PFSK-1 (cell line): Measurements from ENCODE around the gene EMX1.

Experiments used
- FOXP2 ChIP-seq: optimal IDR thresholded peaks from 2 replicates; pipeline ENCODE3; 2011; ENCODE audit warnings: borderline replicate concordance, control low read depth, inconsistent platforms; ENCODE audit not compliant: insufficient read depth; ENCODE audit errors: extremely low read length, extremely low read depth
- POLR2AphosphoS5 ChIP-seq: IDR thresholded peaks from 2 replicates; pipeline ENCODE4 v1.6.1; 2012; ENCODE audit warnings: low read depth, mild to moderate bottlenecking, control low read depth, low read length, moderate library complexity
- SIN3A ChIP-seq: IDR thresholded peaks from 2 replicates; pipeline ENCODE4 v1.6.1; 2012; ENCODE audit warnings: mild to moderate bottlenecking, low read length, moderate library complexity, borderline replicate concordance; ENCODE audit not compliant: insufficient read depth
- TAF1 ChIP-seq: IDR thresholded peaks from 2 replicates; pipeline ENCODE4 v1.6.1; 2012; ENCODE audit warnings: low read length, control low read depth, borderline replicate concordance; ENCODE audit not compliant: insufficient read depth
- TF ChIP-seq, protein P1 (sequence below), 2 experiments: IDR thresholded peaks; 2 replicates each; pipeline versions ENCODE4 v1.6.1 to v1.8.0; 2011 to 2012; ENCODE audit warnings: low read depth in 2 of 2, low read length in 2 of 2, control low read depth in 1 of 2, inconsistent platforms in 1 of 2, mild to moderate bottlenecking in 1 of 2, moderate library complexity in 1 of 2; ENCODE audit not compliant: insufficient read depth in 1 of 2

EMX1 gene

DNA sequence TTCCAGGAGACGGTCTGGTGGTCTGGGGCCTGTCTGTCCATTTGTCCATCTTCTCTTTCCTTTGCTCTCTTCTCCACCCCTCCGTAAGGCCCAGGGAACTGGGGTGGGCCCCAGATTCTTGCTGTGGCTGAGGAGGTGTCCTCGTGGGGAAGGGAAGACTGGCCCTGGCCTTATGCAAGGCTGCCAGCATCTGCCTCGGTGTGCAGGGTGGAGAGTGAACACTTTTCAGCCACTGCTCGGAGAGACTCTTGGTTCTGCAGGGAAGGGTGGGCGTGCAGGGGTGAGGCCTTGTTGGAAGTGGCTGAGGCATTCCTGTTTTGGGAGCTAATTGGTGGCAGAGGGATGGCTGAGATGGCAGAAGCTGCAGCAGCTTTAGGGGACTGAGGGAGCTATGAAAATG lies 23.0 kb downstream of the EMX1 start:
- TF ChIP-seq, protein P1, sequence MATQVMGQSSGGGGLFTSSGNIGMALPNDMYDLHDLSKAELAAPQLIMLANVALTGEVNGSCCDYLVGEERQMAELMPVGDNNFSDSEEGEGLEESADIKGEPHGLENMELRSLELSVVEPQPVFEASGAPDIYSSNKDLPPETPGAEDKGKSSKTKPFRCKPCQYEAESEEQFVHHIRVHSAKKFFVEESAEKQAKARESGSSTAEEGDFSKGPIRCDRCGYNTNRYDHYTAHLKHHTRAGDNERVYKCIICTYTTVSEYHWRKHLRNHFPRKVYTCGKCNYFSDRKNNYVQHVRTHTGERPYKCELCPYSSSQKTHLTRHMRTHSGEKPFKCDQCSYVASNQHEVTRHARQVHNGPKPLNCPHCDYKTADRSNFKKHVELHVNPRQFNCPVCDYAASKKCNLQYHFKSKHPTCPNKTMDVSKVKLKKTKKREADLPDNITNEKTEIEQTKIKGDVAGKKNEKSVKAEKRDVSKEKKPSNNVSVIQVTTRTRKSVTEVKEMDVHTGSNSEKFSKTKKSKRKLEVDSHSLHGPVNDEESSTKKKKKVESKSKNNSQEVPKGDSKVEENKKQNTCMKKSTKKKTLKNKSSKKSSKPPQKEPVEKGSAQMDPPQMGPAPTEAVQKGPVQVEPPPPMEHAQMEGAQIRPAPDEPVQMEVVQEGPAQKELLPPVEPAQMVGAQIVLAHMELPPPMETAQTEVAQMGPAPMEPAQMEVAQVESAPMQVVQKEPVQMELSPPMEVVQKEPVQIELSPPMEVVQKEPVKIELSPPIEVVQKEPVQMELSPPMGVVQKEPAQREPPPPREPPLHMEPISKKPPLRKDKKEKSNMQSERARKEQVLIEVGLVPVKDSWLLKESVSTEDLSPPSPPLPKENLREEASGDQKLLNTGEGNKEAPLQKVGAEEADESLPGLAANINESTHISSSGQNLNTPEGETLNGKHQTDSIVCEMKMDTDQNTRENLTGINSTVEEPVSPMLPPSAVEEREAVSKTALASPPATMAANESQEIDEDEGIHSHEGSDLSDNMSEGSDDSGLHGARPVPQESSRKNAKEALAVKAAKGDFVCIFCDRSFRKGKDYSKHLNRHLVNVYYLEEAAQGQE (IDR thresholded peaks at IDR 0.05; ENCODE audit: insufficient read depth in 1 of 2, low read depth in 2 of 2, low read length in 2 of 2): no peak
- TF ChIP-seq SIN3A (no peak), POLR2AphosphoS5 (no peak), FOXP2 (no peak), TAF1 (no peak)

DNA sequence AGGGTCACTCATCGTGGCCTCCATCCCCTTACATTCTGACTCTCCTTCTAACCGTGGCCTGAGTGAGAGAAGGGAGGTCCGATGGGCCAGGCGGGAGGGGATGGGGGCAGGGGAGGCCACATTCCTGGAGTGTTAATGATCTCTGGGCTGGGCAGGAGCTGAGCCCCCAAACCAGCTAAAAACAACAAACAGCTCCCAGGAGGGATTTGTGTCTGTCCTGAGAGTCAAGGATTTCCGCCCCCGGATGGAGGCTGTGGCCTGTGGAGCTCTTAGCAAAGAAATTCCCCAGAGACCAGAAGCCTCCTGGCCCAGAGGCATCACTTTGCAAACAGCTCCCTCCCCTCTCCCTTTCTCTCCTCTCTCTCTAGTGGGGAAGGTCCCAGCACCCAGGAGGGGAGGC lies 23.5 kb downstream of the EMX1 start:
- TF ChIP-seq, protein P1 (IDR thresholded peaks at IDR 0.05; ENCODE audit: insufficient read depth in 1 of 2, low read depth in 2 of 2, low read length in 2 of 2): no peak
- TF ChIP-seq SIN3A (no peak), POLR2AphosphoS5 (no peak), FOXP2 (no peak), TAF1 (no peak)

DNA sequence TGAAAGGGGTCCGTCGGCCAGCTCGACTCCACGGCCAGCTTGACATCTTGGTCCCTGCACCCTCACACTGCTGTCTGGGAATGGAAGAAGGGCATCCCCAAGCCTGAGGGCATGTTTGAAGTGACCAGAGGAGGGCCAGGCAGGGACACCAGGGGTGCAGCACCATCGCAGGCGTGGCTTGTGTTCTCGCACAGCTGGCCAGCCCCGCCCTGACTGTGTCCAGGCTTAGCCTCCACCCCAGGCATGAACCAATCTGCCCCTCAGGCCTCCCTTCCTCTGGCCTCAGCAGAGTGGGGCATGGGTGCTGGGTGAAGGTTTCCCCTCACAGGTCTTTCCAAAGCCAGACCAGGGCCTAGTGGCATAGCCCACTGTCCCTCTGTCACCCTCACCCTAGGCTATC lies 25.0 kb downstream of the EMX1 start:
- TF ChIP-seq POLR2AphosphoS5 (no peak), SIN3A (no peak), FOXP2 (no peak), TAF1 (no peak)
- TF ChIP-seq, protein P1 (IDR thresholded peaks at IDR 0.05; ENCODE audit: insufficient read depth in 1 of 2, low read depth in 2 of 2, low read length in 2 of 2): no peak

DNA sequence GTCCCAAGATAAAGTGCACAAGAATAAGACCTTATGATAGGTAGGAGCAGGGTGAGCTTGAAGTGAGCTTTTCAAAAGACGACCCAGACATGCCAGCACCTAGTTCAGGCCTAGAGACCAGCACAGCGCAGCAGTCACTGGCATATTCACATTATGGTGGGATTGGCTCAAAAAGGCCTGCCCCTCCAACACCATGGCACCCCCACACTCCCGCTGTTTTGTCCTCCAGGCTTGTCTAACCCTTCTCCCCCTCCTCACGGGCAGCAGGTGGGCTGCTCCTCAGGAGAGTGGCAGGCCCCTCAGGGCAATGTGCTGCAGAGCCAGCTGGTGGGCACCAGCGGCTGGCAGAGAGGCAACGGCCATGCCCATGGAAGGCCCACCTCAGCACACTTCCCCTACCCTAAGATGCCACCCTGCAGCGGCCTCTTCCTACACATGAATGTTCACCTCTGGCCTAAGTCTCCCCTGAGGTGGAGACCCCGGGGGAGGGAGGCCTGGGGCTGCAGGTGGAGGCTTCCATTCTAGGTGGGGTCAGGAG lies 25.6 kb downstream of the EMX1 start:
- TF ChIP-seq SIN3A (no peak), POLR2AphosphoS5 (no peak)

DNA sequence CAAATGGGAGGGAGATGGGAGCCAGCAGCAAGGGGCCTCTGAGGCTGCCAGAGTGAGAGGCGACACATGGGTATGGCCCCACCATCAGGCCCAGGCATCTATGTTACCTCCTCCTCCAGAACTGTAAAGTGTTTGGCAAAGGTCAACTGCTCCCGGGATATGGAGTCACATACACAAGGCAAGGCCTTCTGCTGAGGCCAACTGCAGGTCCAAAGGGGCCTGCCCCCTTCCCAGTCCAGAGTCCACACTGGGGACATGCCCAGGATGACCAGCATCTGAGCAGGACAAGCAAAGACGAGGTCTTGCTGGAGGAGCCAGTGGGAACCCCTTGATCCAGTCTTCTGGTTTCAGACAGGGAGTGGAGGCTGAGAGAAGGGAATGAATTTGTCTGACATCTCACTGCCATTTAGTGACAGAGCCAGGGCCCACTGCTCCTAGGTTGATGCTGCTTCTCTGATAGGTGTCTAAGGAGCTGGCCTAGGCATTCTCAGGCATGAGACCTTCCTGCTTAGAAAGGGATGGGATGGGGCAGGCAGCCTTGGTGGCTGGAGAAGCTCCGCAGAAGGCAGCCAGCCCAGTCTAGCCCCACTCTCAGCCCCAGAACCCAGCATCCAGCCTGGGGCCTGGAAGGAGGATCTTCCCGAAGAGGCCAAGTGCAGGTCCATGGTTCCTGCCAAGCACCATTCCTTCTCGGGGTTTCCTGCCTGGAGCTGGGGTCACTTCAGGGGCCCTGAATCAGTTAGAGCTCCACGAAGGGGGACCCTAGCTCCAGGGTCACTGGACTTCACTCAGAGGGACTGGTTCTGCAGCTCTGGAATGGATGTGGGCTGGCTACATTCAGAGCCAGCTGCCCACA lies 26.4 kb downstream of the EMX1 start:
- TF ChIP-seq SIN3A (no peak), TAF1 (no peak), FOXP2 (no peak), POLR2AphosphoS5 (no peak)
- TF ChIP-seq, protein P1 (IDR thresholded peaks at IDR 0.05; ENCODE audit: insufficient read depth in 1 of 2, low read depth in 2 of 2, low read length in 2 of 2): no peak
